NB4 (cell line): ENCODE measurements around the gene NUP214.

Experiments used
- POLR2A ChIP-seq: IDR thresholded peaks from 2 replicates; pipeline ENCODE4 v1.6.1; 2011; ENCODE audit warnings: mild to moderate bottlenecking; ENCODE audit not compliant: insufficient read length; ENCODE audit errors: extremely low read depth
- TF ChIP-seq, protein P1 (sequence below): IDR thresholded peaks from one replicate; pipeline ENCODE4 v1.5.1; 2012; ENCODE audit warnings: low read depth, low read length
- TF ChIP-seq, protein P2 (sequence below): IDR thresholded peaks from 2 replicates; pipeline ENCODE4 v1.6.1; 2011; ENCODE audit warnings: low read depth, low read length

DNA sequence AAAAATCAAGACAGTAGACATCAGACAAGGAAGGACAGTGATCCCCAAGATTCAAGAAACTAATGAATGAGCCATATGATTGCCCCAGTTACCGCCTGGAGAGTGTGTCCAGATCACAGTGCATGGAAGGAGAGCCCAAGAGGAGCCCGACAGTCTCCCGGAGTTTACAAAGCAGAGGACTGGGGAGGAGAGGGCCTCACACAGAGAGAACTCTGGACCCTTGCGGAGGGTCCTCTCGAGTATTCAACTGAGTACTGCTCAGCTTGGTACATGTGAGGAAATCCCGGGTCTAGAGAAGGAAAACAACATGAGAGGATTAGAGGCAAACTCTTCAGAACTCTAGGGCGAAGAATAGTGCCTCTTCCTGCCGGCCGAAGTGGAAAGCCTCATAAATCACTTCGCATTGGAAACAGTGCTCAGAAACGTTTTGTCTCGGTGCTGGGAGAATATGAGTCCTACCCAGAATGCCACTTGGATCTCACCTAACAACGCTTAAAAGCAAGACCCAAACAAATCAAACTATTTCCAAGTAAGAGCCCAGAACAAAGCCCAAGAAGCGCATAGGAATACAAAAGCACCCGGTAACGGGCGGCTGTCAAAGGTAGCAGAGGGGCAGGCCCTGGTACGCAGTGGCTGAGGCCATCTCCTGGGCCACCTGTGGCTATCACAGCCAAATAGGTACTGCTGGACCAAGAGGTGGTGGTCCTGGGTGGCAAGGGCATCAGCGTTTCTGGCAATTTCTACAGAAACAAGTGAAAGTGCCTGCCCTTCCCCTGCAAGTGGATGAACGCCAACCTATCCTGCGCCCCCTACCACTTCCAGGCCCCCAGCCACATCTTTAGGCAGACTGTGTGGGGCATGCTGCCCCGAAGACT lies 114.9 kb downstream of the NUP214 start:
- TF ChIP-seq, protein P1, sequence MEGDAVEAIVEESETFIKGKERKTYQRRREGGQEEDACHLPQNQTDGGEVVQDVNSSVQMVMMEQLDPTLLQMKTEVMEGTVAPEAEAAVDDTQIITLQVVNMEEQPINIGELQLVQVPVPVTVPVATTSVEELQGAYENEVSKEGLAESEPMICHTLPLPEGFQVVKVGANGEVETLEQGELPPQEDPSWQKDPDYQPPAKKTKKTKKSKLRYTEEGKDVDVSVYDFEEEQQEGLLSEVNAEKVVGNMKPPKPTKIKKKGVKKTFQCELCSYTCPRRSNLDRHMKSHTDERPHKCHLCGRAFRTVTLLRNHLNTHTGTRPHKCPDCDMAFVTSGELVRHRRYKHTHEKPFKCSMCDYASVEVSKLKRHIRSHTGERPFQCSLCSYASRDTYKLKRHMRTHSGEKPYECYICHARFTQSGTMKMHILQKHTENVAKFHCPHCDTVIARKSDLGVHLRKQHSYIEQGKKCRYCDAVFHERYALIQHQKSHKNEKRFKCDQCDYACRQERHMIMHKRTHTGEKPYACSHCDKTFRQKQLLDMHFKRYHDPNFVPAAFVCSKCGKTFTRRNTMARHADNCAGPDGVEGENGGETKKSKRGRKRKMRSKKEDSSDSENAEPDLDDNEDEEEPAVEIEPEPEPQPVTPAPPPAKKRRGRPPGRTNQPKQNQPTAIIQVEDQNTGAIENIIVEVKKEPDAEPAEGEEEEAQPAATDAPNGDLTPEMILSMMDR, result no peak
- TF ChIP-seq POLR2A, result no peak
- TF ChIP-seq, protein P2, sequence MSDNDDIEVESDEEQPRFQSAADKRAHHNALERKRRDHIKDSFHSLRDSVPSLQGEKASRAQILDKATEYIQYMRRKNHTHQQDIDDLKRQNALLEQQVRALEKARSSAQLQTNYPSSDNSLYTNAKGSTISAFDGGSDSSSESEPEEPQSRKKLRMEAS, result no peak
